Right renal cortex interstitium (tissue), 3 donors: ENCODE data around the gene KIAA1549. TPM values are rescaled to one million over a fixed set of nuclear protein-coding genes. Genes with fewer than 3 reads are reported as not detected.

Source experiments
- DNase-seq, 3 donors: peaks; one replicate each; pipeline ENCODE4 v3.0.0-alpha.2; 2013; ENCODE audit warnings: low read depth in 3 of 3, low spot score in 2 of 3
- polyA plus RNA-seq, 3 donors: library from polyadenylated mRNA; unstranded; fragments of 120-200 nt; gene quantifications; one replicate each; pipeline ENCODE4 v1.2.1, GENCODE V29; 2013; ENCODE audit not compliant: insufficient read length in 3 of 3

The KIAA1549 gene
- polyA plus RNA-seq, 3 donors: 11.9 to 13.6 (median 12.4) TPM

DNA sequence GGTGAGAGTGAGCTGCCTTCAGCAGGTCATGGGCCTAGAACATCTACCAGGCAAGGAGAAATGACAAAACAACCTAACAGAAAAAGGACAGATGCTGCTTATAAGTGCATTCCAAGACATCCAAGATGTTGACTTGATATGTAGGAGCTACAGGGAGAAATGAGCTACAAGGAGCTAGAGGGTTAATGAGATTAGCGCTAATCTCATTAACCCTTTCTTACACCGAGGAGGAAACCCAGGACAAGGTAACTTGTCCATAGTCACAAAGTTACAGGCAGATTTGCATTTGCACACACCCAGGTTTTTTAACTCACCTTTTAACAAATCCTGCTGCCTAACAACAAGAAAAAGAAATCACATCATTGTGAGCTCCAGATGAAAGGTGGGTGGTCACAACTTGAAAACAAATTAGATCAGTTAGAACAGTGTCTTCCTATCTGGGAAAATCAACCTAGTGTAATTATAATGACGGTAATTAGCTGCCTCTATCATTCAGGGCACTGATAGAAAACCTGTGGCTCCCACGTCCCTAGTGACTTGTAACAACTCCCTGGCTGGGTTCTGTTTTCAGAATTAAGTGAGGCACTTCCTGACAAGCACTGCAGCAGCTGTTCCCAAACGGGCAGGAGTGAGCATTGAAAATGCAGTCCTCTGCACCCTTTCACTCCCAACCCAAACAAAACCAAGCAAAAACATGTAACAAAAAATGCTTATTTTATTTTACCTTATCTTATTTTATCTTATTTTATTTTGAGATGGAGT lies 5.7 kb downstream of the KIAA1549 start:
- no peak for DNase-seq

DNA sequence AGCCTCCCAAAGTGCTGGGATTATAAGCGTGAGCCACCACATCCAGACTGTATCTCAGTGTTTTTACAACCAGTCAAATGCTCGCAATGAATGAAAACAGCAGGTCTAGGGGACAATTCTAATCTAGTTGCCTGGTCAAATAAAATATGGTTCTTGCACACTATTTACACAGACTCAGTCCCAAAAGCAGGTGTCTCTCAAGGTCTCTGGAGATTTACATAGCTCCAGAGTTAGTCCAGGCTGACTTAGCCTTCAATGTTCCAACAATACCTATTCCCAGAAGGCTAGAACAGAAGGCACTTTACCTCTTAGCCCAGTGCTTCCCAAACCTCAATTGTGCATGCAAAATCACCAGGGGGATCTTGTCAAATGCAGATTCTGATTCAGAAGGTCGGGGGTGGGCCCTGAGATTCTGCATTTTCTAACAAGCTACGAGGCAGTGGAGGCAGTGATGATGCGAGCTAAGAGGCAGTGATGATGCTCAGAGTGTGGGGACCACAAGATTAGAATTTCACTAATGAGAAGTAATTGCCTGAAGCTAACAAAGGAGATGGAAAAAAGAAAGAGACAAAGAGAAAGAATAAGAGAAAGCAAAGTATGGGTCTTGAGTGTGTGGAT lies 6.4 kb downstream of the KIAA1549 start:
- no peak for DNase-seq

DNA sequence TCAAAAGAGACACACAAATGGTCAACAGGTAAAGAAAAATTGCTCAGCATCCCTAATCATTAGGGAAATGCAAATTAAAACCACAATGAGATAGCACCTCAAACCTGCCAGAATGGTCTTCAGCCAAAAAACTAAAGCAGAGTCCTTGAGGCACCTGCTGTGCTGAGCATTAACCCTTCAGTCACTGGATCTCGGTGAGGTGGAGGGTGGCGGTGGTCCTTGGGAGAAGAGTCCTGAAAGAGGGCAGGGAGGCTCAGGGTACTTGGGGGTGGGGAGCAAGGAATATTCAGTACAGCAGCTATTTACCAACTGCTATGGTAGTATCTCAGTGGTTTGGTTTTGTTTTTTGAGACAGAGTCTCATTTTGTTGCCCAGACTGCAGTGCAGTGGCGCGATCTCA lies 7.1 kb downstream of the KIAA1549 start:
- no peak for DNase-seq

DNA sequence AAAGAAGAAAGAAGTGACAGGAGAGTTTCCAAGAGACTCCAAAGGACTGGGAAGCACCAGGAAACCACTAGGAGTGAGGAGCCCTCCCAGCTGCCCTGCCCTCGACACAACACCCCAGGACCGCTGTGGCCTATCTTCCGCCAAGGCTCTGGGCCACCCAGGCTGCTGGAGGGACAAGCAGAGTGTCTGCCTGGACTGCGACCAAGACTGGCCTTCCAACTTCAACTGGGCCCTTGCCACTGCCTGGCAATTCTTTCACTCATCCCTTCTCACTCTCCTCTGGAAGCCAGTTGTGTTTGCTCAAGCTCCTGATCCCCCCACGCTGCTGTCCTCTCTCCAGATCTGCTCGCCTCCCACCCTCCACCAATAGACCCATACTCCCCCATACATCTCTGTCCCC lies 10.2 kb downstream of the KIAA1549 start:
- DNase-seq: no peak

DNA sequence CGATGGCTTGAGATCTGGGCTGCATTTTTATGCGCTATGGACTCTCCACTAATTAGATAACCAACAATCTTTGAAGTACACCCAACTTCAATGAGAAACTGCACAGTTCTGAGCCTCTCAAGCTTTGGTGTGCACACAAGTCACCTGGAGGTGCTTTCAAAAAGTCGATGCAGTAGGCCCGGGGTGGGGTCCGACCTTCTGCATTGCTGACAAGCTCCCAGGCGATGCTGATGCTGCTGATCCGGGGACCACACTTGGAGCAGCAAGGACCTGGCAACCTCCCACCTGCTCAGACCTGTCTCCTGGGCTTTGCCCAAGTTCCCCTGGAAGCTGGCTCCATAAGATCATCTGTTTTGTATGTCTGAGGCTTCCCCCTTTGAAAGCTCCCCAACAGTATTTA lies 10.7 kb downstream of the KIAA1549 start:
- no peak for DNase-seq

DNA sequence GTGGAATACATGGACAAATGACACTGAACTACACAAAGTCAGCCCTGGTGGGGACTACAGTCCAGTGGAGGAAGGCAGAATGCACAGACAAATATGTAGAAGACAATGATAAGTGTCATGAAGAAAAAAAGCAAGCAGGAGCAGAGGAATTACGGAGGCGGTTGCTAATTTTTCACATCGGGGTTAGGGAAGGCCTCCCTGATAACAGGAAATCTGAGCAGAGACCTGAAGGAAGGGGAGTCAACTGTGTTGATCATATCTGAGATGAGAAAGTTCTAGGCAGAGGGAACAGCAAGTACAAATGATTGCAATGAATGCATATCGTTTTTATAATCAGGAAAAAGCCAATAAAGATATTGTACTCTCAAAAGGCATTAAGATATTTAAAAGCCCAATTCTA lies 14.0 kb downstream of the KIAA1549 start:
- DNase-seq: no peak

DNA sequence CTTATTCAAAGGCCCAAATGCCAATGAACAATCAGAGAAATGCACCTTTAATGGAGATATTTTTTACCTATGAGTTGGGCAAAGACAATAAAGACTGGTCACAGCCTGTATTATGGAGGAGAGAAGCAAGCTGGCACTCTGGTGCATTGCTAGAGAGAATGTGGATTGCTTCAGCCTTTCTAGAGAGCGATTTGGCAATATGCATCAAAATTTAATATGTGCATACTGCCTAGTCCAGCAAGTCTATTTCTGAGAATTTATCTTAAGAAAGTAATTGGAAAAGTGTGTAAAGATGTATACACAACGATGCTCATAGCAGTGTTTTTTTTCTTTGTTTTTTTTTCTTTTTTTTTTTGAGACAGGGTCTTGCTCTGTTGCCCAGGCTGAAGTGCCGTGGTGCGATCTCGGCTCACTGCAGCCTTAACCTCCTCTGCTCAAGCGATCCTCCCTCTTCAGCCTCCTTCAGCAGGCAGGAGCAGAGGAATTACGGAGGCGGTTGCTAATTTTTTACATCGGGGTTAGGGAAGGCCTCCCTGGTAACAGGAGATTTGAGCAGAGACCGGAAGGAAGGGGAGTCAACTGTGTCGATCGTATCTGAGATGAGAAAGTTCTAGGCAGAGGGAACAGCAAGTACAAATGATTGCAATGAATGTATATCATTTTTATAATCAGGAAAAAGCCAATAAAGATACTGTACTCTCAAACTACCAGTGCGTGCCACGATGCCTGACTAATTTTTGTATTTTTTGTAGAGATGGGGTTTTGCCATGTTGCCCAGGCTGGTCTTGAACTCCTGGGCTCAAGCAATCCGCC lies 16.4 kb downstream of the KIAA1549 start:
- DNase-seq: no peak

DNA sequence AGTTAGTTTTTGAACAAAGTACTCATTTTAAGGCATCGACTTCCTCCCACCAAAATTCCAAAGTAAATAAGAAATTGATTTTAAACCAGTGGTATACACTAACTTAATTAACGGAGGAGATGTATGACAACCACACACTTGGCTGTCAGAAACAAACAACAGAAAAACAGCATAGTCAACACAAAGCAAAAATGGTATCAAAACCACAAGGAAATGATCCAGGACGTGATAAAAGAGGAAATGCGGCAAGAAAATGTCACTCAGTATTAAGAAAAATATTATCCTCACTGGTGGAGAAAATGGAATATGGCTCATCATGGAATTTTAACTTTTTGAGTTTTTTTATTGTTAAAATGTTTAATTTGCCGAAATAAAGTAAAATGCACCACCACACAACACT lies 17.5 kb downstream of the KIAA1549 start:
- DNase-seq: no peak

DNA sequence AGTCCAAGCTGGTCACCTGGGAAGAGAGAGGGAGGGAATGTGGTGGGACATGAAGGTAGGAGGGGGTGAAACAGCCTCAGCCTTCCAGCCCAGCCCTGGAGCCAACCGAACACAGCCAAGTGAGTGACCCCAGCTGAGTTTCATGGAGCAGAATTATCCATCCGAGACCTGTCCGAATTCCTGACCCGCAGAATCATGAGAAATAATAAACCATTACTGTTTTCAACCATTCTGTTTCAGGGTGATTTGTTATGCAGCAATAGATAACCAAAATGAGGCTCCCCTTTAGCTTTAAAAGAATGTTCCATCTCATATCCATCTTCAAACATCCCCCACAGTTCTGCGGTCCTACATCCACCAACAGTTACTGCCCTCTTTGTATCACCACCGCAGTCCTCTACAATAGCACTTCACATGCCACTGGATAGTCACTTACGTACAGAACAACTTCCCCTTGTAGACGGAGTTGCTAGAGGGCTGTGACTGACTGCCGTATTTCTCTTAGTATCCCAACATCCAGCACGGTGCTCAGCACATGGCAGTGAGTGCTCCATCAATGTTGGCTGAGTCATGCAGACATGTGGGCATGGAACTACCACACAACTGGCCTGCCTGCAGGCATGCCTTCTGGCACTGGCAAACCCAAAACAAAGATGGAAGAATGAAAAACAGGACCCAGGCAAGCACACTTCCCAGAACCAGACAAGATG lies 18.5 kb downstream of the KIAA1549 start:
- no peak for DNase-seq

DNA sequence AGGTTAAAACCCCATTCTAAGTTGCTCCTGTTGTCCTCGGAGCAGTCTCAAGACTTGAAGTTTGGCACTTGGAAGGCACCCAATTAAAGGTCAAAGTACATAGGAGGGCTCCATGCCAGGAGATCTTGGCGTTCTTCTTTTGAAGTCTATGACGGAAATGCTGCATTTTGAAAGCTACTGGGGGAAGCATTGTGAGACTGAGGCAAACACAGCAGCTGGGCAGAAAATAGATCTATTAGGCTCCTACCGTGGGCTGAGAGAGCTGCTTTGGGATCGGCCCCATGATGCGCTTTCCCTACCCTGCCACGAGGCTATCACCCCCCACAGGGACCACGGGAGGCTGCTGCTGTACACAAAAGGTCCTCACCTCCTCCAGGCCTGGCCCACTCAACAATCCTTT lies 20.0 kb downstream of the KIAA1549 start:
- DNase-seq: no peak

DNA sequence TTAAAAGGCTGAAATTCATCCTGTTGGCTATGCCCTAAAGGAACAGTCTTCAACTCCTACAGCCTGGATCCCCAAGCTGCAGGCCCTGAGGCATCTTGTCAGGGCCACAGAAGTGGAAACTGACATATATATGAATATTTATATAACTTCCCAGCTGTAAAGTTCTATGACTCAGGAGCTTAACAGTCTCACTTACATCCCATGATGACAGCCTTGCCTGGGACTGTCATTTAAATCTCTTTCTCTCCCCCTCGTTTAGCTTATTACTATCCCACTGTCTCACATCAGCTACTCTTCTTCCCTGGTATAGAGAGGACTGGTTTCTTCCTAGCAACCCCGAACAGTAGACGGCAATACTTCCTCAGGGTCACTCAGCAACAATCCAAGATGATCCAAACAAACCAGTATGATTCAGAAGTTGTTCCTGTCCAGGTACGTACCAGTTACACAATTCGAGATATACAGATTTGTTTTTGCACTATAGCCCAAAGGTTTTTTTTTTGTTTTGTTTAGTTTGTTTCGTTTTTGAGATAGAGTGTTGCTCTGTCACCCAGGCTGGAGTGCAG lies 22.7 kb downstream of the KIAA1549 start:
- DNase-seq: no peak

DNA sequence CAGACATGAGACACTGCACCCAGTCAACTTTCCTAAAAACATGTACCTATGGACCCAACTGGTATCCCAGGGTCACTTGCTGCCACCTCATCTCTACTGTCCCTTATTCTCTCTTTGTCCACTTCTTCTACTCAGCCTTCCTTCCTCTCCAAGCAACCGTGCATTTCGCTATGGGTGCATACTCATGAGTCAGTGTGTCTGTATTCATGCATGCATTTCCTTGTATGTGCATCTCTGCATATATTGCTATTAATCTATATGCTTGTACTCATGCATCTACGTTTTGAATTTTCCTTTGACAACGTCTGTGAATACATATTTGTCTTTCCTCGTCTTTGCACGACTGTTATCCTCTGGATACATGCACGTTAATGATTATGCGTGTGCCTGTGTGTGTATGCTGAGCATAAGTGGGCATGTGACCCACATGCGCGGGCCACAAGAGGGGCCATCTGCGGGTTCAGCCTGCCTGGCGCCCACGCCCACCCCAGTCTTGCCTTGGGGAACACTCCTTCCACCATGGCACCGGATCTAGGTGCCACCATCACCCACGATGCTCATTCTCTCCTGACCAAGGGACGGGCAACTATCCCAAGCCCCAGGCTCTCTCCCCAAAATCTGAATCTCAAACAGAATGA lies 23.3 kb downstream of the KIAA1549 start:
- no peak for DNase-seq

DNA sequence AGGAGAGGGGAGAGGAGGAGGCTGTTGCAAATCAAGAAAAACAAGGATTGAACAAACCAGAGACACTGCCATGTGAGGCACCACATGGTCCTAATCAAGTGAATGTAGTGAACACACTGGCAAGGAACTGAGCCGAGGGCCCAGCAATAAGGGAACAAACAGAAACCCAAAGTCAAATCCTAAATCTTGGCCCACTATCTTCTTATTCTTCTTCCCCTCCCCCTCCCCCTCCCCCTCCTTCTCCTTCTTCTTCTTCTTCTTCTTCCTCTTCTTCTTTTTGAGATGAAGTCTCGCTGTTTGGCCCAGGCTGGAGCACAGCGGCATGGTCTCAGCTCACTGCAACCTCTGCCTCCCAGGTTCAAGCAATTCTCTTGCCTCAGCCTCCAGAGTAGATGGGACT lies 24.0 kb downstream of the KIAA1549 start:
- DNase-seq: no peak

DNA sequence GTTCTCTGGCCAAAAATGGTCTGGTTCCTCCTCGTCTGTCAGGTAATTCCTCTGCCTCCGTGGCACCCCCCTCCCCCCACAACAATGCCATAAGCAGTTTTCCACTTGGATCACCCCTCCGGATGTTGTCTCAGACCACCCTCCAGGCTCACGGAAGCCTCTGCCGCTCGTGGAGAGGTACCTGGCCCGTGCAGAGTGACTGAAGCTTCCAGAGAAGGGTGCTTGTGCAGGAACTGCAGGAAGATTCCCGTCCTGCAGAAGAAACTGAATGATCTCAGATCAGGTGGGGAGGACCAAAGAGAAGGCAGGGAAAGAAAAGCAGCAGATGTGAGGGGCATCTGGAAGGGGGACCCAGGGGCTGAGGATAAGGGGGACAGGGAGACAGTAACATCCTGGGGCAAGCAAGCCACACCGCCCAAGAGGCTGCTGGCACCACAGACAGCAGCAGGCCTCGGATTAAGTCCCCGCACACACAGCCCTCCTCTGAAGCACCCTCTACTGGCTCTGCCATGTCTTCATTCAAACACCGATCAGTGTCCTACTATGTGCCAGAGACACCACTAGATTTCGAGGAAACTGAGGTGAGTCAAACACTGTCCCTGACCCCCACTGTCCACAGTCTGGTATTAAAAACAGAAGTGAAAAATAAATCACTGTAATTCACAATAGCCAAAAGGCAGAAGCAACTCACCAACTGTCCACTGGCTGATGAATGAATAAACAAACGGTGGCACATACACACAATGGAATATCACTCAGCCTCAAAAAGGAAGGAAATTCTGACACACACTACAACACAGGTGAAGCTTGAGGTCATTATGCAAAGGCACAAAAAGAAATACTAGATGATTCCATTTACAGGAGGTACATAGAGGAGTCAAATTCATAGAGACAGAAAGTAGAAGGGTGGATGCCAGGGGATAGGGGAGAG lies 26.4 kb downstream of the KIAA1549 start:
- DNase-seq: no peak

DNA sequence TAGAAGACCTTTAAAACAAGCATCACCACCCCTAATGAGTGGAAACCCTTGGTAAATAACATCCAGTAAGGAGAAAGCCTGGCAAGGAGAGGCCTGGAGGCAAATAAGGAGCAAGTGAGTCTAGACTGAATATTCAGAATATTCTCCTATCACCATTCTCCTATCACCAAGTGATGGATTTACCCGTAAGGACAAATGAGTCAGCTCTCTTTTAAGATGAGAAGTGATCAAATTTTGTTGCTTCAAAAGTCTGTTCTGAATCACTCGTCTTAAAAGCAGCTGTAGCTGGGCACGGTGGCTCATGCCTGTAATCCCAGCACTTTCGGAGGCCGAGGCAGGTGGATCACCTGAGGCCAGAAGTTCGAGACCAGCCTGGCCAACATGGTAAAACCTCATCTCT lies 28.4 kb downstream of the KIAA1549 start:
- DNase-seq: no peak

DNA sequence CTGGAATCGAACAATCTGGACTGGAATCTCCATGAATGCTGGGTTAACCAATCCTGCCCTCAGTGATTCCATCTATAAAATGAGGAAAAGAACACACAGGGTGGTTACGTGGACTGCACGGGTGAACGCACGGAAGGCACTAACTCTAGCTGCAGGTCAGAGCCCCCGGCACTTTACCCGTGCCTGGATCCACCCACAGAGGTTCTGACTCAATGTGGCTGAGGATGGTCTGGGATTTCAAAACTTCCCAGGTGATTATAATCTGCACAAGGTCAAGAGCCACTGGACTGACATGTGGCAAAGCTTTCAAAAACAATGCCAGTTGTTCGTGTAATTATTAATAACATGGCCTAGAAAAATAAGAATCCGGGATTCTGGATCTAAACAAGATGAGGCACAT lies 29.2 kb downstream of the KIAA1549 start:
- DNase-seq: no peak

DNA sequence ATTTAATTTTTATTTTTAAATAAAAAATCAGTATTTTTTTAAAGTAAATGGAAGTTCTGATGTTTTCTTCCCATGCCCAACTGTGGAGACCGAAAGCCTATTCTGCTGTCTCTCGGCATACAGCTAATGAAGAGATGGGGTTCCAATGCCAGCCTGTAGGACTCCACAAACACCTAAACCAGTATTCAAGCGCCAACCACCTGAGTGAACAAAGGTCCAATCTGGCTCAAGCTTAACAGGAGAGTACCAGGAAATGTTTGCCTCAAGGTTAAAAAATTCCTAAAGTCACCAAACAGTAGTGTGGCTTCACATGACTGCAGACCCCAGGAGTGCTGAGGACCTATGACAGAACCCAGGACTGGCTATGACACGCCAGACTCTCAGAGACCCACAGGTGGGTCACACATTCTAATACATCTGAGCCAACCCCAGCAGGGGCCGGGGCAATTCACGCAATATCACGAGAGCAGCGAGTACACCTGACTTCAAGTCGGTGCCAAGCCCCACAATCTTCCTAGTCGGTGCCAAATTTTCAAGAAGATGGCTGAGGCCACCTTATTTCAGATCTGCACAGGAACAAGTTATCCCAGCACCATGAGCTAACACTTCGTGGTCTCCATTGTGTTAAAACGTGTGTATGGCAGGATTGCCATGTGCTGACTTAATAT lies 31.6 kb downstream of the KIAA1549 start:
- DNase-seq: no peak

DNA sequence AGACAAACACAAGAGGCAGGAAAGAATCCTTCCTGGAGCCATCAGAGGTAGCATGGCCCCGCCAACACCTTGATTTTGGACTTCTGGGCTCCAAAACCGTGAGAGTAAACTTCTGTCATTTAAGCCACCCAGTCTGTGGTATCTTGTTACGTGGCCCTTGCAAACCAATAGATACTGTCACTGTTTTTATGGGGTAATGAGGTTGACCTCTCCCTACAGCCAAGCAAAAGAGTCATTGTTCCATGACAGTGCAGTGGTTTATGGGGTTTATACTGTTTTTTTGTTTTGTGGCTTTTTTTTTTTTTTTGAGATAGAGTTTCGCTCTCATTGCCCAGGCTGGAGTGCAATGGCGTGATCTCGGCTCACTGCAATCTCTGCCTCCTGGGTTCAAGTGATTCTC lies 32.8 kb downstream of the KIAA1549 start:
- no peak for DNase-seq

DNA sequence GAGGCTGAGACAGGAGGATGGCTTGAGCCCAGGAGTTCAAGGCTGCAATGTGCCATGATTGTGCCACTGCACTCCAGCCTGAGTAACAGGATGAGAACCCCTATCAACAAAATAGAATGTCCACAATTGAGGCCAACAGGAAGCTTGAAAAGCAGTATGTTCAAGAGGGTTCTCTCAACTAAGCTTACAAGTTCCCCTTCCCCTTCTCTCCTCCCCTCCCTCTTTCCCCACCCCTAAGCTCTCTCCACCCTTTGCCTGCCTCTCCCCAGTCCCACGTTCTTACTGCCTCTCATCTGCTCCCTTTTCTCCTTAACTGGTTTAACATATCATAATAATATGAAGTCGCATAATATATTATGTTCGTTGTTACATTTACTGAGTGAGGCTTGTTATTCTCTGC lies 35.4 kb downstream of the KIAA1549 start:
- no peak for DNase-seq
